HG02885 (cell line): ENCODE results near the gene SERPINE1.

ENCODE experiments used
- ATAC-seq: cut with Tn5 transposase; IDR thresholded peaks from one replicate; pipeline ENCODE4 v1.9.1; 2021; ENCODE audit warnings: mild to moderate bottlenecking; ENCODE audit not compliant: unreplicated experiment, poor library complexity

The SERPINE1 gene

DNA sequence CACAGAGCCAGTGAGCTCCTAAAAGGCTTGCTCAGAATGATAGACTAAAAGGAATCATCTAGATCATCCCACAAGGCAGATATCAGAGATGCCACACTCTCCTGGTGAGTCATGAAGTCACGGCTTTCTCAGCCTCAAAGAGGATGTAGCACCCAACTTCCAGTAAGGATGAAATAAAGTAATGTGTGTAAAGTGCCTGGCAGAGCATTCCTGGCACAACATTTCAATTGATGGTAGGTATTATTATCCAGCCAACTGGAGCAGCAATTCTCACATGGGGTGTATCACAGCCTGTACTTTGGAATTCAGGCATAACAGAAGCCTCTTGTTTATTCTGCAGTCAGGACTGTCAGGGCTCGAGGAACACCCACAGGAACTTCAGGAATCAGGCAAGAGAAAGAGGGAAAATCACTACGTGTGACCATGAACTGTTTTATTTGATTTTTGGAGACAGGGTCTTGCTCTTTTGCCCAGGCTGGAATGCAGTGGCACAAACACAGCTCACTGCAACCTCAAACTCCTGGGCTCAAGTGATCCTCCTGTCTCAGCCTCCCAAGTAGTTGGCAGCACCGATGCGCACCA is 58.4 kb downstream of the SERPINE1 start:
- no peak for ATAC-seq

DNA sequence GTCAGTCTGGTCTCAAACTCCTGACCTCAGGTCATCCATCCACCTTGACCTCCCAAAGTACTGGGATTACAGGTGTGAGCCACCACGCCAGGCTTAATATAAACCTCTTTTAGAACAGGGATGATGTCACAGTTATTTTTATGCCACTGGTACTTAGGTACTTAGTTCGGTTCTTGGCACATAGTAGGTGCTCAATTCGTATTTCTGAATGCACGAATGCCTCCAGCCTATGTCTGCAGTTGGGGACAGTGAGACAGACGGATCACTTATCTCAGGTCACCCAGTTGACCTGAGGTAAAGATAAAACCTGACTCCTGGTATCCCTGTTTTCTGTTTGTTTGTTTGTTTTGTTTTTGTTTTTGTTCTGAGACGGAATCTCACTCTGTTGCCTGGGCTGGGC is 59.3 kb downstream of the SERPINE1 start:
- ATAC-seq: no peak

DNA sequence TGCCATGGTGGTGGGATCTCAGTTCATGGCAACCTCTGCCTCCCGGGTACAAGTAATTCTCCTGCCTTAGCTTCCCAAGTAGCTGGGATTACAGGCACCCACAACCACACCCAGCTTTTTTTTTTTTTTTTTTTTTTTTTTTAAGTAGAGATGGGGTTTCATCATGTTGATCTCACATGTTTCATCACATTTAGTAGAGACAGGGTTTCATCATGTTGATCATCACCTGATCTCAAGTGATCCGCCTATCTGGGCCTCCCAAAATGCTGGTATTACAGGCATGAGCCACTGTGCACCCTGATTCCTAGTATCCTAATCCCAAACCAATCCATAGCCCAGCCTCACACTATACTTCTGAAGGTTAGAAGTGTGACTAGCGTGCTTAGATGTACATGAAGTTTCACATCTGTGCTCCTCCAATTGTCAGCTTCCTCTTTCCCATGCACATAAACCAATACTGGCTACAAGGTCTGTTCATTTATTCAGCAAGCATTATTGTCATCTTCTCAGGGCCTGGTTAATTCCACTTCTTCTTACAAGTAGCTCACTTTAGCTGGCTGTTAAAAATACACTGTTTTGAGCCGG is 60.0 kb downstream of the SERPINE1 start:
- ATAC-seq: no peak
